Activated naive CD4-positive, alpha-beta T cell treated with anti-CD3 and anti-CD28 coated beads, Interleukin-2, amount 10 ng/mL, durations not matched to agents 7 days and 5 days (primary cell): ENCODE data around the gene CENPM.

Experiments
- CTCF ChIA-PET: fragments of 350-600 bp; sonication (Branson Sonifier 250); formaldehyde crosslinking; loops from one replicate; lab custom pipeline; 2021; ENCODE audit warnings: antibody characterized with exemption; lab: Charles Lee
- DNase-seq: peaks from one replicate; pipeline ENCODE4 v3.0.0-alpha.2; 2020
- H3K27ac Mint-ChIP-seq: one replicate; pipeline ENCODE4 v1.8.0; 2021; ENCODE audit warnings: mild to moderate bottlenecking, moderate library complexity, mixed read lengths
- H3K27me3 Mint-ChIP-seq: one replicate; pipeline ENCODE4 v1.8.0; 2021; ENCODE audit warnings: mild to moderate bottlenecking, mixed read lengths
- H3K36me3 Mint-ChIP-seq: one replicate; pipeline ENCODE4 v1.8.0; 2021; ENCODE audit warnings: mixed read lengths
- H3K4me1 Mint-ChIP-seq: one replicate; pipeline ENCODE4 v1.8.0; 2021; ENCODE audit warnings: mixed read lengths
- H3K4me3 Mint-ChIP-seq: one replicate; pipeline ENCODE4 v1.8.0; 2021; ENCODE audit warnings: mild to moderate bottlenecking, moderate library complexity, mixed read lengths
- H3K9me3 Mint-ChIP-seq: one replicate; pipeline ENCODE4 v1.8.0; 2021; ENCODE audit warnings: mixed read lengths

The CENPM gene

DNA sequence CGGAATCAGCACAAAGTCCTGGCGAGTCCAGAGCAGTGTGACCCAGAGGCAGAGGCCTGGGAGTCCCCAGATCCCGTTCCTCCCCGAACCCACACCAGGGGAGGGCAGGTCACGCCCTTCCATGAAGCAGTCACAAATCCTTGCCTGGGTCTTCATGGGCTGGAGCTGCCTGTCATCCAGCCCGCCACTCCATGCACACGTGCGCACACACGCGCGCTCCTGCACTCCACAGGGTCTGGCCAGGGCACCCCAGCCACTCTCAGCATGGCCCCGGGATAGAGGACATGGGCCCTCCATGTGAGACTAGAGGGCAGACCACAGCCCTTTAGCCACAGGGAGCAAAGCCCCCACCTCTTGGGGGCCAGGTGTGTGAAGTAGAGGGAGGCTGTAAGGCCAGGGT is 14.6 kb downstream of the CENPM start:
- Mint-ChIP-seq H3K4me3 (no peak overlapping the region), H3K27me3 (peaks cover 11% of the 10 kb centered on the region), H3K27ac (no peak overlapping the region), H3K36me3 (peaks cover 9% of the 10 kb centered on the region), H3K4me1 (no peaks in the 10 kb centered on the region), H3K9me3 (no peaks in the 10 kb centered on the region)
- DNase-seq = no peak
- CTCF ChIA-PET = interaction anchor here (0.7 kb wide), 1 partner anchor 12 kb away, joined by 3 read pairs; no protein-coding TSS in a partner anchor

DNA sequence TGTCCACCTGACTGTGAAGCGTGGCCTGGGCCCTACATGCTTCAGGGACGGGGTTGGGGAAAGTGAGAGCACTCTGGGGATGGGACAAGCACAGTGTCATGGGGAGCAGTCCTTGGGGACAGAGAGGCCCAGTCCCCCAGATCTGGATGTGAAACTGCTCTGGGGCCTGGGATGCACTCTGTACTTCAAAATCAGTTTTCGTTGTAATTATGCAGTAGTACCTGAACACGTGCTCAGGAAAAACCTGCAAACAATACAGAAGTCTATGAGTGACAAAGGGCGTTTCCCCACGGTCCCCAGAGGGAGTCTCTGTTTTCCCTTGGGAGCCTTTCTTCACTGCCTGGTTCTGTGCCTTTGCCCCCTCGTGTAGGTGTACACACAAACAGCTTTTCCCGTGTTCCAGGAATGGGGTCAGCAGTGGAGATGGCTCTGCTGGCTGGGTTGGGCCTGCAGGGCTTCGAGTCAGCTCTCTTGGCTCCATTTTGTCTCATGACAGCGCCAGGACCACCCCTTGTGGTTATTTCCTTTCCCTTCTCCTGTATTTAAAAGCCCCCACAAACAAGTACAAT is 15.2 kb downstream of the CENPM start:
- Mint-ChIP-seq H3K4me3 (no peak overlapping the region), H3K36me3 (peaks cover 4% of the 10 kb centered on the region), H3K4me1 (peaks cover 3% of the 10 kb centered on the region), H3K27me3 (peaks cover 17% of the 10 kb centered on the region), H3K9me3 (no peaks in the 10 kb centered on the region), H3K27ac (peak overlapping the region; percentile 42)
- DNase-seq = no peak
- CTCF ChIA-PET = interaction anchor here (0.7 kb wide), 1 partner anchor 12 kb away, joined by 3 read pairs; no protein-coding TSS in a partner anchor

DNA sequence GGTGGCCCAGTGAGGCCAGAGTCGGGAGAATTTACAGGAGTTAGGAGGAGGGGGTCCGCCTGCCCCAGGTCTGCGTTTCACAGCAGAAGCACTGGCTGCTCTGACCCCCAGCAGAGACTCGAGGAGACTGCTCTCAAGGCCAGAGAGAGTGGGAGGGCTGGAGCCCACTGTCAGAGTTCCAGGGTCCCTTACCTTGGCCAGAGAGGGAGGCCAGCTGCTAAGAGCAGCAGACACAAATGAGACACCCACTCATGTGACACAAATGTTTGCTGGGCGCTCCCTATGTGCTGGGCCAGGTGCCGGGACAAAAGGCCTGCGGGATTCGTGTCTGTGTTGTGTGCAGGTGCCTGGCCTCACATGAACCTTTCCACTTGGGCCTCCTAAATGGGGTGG is 17.5 kb downstream of the CENPM start:
- CTCF ChIA-PET = no interaction called here

GRCh38 chr22:41928593-41929417 is 18.1 kb downstream of the CENPM start:
- no peak for DNase-seq
- Mint-ChIP-seq H3K36me3 (no peaks in the 10 kb centered on the region), H3K27ac (no peak overlapping the region), H3K9me3 (no peaks in the 10 kb centered on the region), H3K27me3 (peaks cover 41% of the 10 kb centered on the region), H3K4me1 (peaks cover 8% of the 10 kb centered on the region), H3K4me3 (no peak overlapping the region)
- CTCF ChIA-PET = interaction anchor here (0.6 to 0.9 kb wide), 2 partner anchors 12 to 67 kb away, joined by 3 read pairs; no protein-coding TSS in a partner anchor

More for the DNA sequence above, 17.5 kb downstream of the CENPM start:
- Mint-ChIP-seq H3K4me3 (no peak overlapping the region), H3K9me3 (no peaks in the 10 kb centered on the region), H3K27me3 (peaks cover 36% of the 10 kb centered on the region), H3K27ac (no peak overlapping the region), H3K36me3 (no peaks in the 10 kb centered on the region), H3K4me1 (peaks cover 8% of the 10 kb centered on the region)
- DNase-seq = no peak

DNA sequence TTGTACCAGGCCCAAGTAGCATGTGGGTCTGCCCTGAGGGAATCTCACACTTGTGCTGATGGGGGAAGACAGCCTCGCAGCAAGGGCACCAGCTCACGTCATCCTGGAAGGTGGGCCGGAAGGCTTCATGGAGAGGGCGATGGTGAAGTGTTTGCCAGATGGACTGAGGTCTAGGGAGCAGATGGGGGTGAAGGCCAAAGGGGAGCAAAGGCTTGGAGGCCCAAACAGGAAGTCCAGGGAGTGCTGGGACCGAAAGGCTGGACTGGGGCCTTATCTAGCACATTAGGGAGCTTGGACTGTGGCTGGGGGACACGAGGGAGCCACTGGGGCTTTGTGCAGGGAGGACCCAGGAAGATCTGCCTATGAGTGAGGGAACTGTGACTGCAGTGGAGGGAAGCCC is 19.1 kb downstream of the CENPM start:
- Mint-ChIP-seq H3K4me1 (peaks cover 8% of the 10 kb centered on the region), H3K9me3 (no peaks in the 10 kb centered on the region), H3K27me3 (peaks cover 51% of the 10 kb centered on the region), H3K36me3 (no peaks in the 10 kb centered on the region), H3K27ac (no peak overlapping the region), H3K4me3 (no peak overlapping the region)
- DNase-seq = no peak
- CTCF ChIA-PET = no interaction called here

GRCh38 chr22:41925783-41926460 is 21.0 kb downstream of the CENPM start:
- Mint-ChIP-seq H3K4me1 (peaks cover 8% of the 10 kb centered on the region), H3K27ac (no peak overlapping the region), H3K27me3 (peaks cover 69% of the 10 kb centered on the region), H3K36me3 (no peaks in the 10 kb centered on the region), H3K9me3 (no peaks in the 10 kb centered on the region), H3K4me3 (peak overlapping the region; percentile 60)
- CTCF ChIA-PET = interaction anchor here (0.6 to 2.0 kb wide), 11 partner anchors 9 to 518 kb away, joined by 3 to 24 read pairs (median 4); partner anchors contain the start of gene CENPM
- peak; percentile 85 for DNase-seq

DNA sequence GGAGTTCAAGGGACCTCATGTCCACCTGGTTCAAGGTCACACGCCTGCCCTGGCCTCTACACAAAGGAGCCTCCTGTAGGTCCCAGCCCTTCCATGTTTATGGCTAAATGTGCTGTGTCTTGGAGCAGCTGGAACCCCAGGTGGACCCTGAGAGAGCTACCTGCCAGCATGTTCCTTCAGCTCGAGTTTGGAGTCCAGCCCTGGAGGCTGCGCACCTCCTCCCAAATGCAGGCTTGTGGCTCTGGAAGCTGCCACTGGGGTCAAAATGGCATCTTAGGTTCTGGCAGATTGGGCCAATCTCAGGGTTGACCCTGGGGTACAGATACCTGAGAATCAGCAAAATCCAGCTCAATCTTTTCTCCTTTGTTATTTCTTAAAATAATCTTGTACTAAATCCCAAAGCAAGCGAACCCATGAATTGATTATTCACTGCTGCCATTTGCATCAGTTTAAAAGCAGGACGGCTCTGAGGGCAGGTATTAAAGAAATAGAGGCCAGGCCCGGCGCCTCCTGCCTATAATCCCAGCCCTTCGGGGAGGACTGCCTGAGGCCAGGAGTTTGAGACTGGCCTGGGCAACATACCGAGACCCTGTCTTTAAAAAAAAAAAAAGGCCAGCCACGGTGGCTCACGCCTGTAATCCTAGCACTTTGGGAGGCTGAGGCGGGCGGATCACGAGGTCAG is 23.2 kb downstream of the CENPM start:
- CTCF ChIA-PET = interaction anchor here (1.2 to 1.3 kb wide), 2 partner anchors 17 to 77 kb away, joined by 3 to 7 read pairs; no protein-coding TSS in a partner anchor
- H3K4me1 Mint-ChIP-seq = peaks cover 16% of the 10 kb centered on the region
- no peak overlapping the region for H3K4me3 Mint-ChIP-seq

GRCh38 chr22:41922940-41923594 is 23.9 kb downstream of the CENPM start:
- CTCF ChIA-PET = interaction anchor here (1.3 kb wide), 1 partner anchor 18 kb away, joined by 7 read pairs; no protein-coding TSS in a partner anchor
- Mint-ChIP-seq H3K4me3 (no peak overlapping the region), H3K27ac (no peak overlapping the region), H3K27me3 (peaks cover 93% of the 10 kb centered on the region), H3K4me1 (peaks cover 18% of the 10 kb centered on the region), H3K36me3 (no peaks in the 10 kb centered on the region), H3K9me3 (no peaks in the 10 kb centered on the region)
- no peak for DNase-seq

More for the DNA sequence above, 23.2 kb downstream of the CENPM start:
- H3K27ac Mint-ChIP-seq = no peak overlapping the region
- peaks cover 90% of the 10 kb centered on the region for H3K27me3 Mint-ChIP-seq
- no peaks in the 10 kb centered on the region for H3K36me3 Mint-ChIP-seq
- DNase-seq = no peak
- no peaks in the 10 kb centered on the region for H3K9me3 Mint-ChIP-seq

DNA sequence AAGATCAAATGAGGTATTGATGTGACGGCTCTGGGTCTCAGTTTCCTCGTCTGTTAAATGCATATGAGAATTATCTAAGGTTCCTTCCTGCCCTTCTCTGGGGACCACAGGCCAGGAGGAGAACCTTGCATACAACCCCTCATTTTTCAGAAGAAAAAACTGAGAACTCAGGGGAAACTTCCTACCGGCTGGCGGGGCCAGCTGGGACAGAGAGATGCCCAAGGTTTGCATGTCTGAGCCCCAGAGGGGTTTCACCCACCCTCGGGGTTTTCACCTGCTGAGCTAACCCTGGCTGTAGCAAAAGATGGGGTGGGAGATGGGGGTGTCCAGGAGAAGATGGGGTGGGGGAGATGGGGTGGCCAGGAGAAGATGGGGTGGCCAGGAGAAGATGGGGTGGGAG is 24.6 kb downstream of the CENPM start:
- Mint-ChIP-seq H3K36me3 (no peaks in the 10 kb centered on the region), H3K4me3 (no peak overlapping the region), H3K27me3 (peaks cover 93% of the 10 kb centered on the region), H3K4me1 (peaks cover 21% of the 10 kb centered on the region), H3K9me3 (no peaks in the 10 kb centered on the region), H3K27ac (no peak overlapping the region)
- CTCF ChIA-PET = interaction anchor here (1.3 kb wide), 1 partner anchor 18 kb away, joined by 7 read pairs; no protein-coding TSS in a partner anchor
- DNase-seq = no peak

GRCh38 chr22:41920271-41920976 is 26.5 kb downstream of the CENPM start:
- Mint-ChIP-seq H3K9me3 (no peaks in the 10 kb centered on the region), H3K4me1 (peaks cover 20% of the 10 kb centered on the region), H3K27ac (no peak overlapping the region), H3K4me3 (peak overlapping the region; percentile 28), H3K27me3 (peaks cover 97% of the 10 kb centered on the region), H3K36me3 (no peaks in the 10 kb centered on the region)
- DNase-seq = no peak
- CTCF ChIA-PET = no interaction called here

DNA sequence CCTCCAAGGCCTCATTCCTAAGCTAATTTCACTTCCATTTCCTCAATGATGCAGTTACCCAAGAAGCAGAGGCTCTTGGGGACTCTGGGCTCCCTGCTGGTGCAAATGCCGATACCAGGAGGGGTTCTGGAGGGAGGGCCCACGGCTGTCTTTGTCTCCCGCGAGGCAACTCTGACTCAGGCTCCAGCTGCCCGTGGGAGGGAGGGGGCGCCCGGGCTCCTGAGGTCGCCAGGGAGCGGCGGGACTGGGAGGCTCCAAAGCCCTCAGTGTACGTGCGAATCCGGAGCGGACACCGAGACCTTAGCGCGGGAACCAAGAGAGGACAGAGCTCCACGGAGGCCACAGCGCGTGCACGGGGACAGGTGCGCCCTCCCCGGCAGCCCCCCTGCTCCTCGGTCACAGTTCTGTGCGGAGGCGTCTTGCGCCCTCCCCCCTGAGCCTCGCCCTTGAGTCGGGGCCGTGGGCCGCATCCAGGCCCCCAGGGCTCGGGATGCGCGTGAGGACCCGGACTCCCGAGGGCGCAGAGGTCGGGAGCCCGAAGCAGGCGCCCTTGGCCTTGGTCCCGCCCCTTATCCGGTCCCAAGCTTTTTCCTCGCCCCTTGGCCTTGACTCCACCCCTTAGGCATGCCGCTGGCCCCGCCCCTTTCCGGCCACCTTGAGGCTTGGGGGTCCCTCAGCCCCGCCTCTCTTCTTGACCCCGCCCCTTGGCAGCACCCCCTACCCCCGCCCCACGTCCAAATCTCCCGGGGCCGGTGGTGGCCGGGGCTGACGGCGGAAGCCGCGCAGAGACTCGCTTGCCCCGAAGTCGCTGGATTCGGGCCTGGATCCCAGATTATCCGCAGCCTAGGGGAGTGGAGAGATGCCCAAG is 27.4 kb downstream of the CENPM start:
- Mint-ChIP-seq H3K4me1 (peaks cover 22% of the 10 kb centered on the region), H3K9me3 (no peaks in the 10 kb centered on the region), H3K4me3 (peak overlapping the region; percentile 52), H3K27me3 (peaks cover 95% of the 10 kb centered on the region), H3K36me3 (no peaks in the 10 kb centered on the region), H3K27ac (peak overlapping the region; percentile 58)
- peak; percentile 56 for DNase-seq
- CTCF ChIA-PET = interaction anchor here (1.0 kb wide), 1 partner anchor 222 kb away, joined by 3 read pairs; no protein-coding TSS in a partner anchor
